ENCODE results near the gene KCNA4.

DNA sequence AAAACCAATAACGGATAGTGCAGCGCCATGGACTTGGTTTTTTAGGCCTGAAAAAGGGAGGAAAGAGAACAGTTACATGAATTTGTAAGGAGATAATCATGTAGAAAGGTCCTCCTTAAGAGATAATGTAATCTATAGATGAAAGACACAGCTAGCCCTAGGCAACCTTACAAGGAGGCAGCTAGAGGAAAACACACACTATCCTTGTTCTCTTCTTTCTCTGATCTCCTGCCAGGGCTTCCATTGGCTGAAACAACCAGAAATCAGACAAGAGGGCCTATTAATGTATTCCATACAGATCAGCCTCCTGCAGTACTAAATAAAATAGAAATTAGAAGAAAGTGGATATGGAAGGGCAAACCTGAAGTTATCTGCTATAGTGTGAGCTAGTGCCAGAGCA is 53.0 kb downstream of the KCNA4 start:
- TF ChIP-seq CTCF (IDR thresholded peaks at IDR 0.05) (no peak), POLR2A (IDR thresholded peaks at IDR 0.05) (no peak)
